GM19043 (cell line): ENCODE data around the gene CSF2RB.

Experiments
- ATAC-seq: cut with Tn5 transposase; IDR thresholded peaks from one replicate; pipeline ENCODE4 v1.9.1; 2021; ENCODE audit warnings: low read depth; ENCODE audit not compliant: unreplicated experiment

Gene CSF2RB

GRCh38 chr22:36887162-36887561, 26.3 kb upstream of the CSF2RB start:
- ATAC-seq: no peak

- ATAC-seq: no peak
Measured at GRCh38 chr22:36891646-36892045, 21.8 kb upstream of the CSF2RB start.

GRCh38 chr22:36892292-36892691, 21.1 kb upstream of the CSF2RB start:
- no peak for ATAC-seq

- ATAC-seq: no peak
Measured at GRCh38 chr22:36893262-36893661, 20.2 kb upstream of the CSF2RB start.

GRCh38 chr22:36894266-36894665, 19.2 kb upstream of the CSF2RB start:
- no peak for ATAC-seq

- ATAC-seq: no peak
Measured at GRCh38 chr22:36897611-36898010, 15.8 kb upstream of the CSF2RB start.

GRCh38 chr22:36898690-36899089, 14.7 kb upstream of the CSF2RB start:
- no peak for ATAC-seq

- no peak for ATAC-seq
Measured at GRCh38 chr22:36899498-36899897, 13.9 kb upstream of the CSF2RB start.

GRCh38 chr22:36900225-36900624, 13.2 kb upstream of the CSF2RB start:
- ATAC-seq: no peak

GRCh38 chr22:36900880-36901279, 12.5 kb upstream of the CSF2RB start:
- ATAC-seq: no peak

GRCh38 chr22:36901411-36902142, 11.9 kb upstream of the CSF2RB start:
- ATAC-seq: peak; percentile 75

GRCh38 chr22:36902143-36902926, 11.1 kb upstream of the CSF2RB start:
- no peak for ATAC-seq

GRCh38 chr22:36904260-36904880, 9.1 kb upstream of the CSF2RB start:
- ATAC-seq: no peak

GRCh38 chr22:36907253-36908195, 5.9 kb upstream of the CSF2RB start:
- ATAC-seq: no peak

- ATAC-seq: no peak
Measured at GRCh38 chr22:36910461-36910860, 3.0 kb upstream of the CSF2RB start.

- ATAC-seq: no peak
Measured at GRCh38 chr22:36911887-36912661, 1.4 kb upstream of the CSF2RB start.

- no peak for ATAC-seq
Measured at GRCh38 chr22:36912694-36913426, 568 bp upstream of the CSF2RB start.

GRCh38 chr22:36914390-36914752, 943 bp downstream of the CSF2RB start:
- no peak for ATAC-seq

- no peak for ATAC-seq
Measured at GRCh38 chr22:36916034-36916433, 2.6 kb downstream of the CSF2RB start.
